HG03103 (cell line): Measurements from ENCODE around the gene SH2D4B.
A peak's percentile ranks its signal among the peaks of the same experiment; 100 is the strongest.
"Not testable (repeated sequence)": the region's sequence is repeated elsewhere in the genome, so short reads cannot be mapped to it uniquely, and the experiment has no call there.

ENCODE experiments used
- ATAC-seq: cut with Tn5 transposase; IDR thresholded peaks from one replicate; pipeline ENCODE4 v1.9.1; 2021; ENCODE audit warnings: low read depth; ENCODE audit not compliant: unreplicated experiment

SH2D4B gene

GRCh38 chr10:80540981-80541750 lies 3.5 kb downstream of the SH2D4B start:
- ATAC-seq = peak; percentile 48

DNA sequence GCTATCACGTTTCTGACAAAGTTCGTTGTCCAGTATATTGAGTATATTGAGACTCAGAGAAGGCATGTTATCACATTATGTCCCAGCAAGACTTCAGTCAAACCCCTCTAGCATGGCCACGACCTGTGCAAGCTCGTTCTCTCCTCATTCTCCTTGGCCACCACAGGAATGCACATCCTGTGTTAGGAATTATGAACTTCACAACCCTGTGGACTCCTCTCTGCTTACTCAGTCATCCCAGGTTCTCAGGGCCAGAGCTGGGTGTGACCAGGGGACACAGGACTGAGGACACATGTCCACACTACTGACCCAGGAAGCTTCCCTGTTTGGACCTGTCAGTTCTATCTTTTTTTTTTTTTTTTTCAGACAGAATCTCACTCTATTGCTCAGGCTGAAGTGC lies 4.4 kb downstream of the SH2D4B start:
- no peak for ATAC-seq

DNA sequence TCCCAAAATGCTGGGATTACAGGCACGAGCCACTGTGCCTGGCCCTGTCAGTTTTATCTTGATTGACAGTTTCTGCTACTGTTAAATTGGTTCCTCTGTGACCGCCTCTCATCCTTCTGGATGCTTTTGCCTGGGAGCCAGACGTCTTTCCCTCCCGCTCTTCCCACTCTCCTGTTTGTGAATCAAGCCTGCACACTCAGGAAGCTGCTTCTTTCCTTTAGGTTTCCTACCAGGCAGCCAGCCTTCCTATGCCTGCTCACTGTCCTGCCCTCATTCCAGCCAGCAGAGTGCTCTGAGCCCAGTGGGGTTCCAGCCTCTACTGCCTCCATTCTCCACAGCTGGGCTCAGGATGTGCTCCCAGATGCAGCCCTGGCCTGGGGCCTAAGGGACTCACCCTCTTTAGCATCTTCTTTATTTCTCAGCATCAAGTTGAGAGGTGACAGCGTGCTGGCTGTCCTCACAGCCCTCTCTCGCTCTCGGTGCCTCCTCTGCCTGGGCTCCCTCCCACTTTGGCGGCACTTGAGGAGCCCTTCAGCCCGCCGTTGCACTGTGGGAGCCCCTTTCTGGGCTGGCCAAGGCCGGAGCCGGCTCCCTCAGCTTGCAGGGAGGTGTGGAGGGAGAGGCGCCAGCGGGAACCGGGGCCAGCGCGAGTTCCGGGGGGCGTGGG lies 5.1 kb downstream of the SH2D4B start:
- ATAC-seq = no peak

GRCh38 chr10:80543319-80543672 lies 5.6 kb downstream of the SH2D4B start:
- not testable (repeated sequence) for ATAC-seq

- ATAC-seq = no peak
Observed at GRCh38 chr10:80544316-80544953, 6.7 kb downstream of the SH2D4B start.

DNA sequence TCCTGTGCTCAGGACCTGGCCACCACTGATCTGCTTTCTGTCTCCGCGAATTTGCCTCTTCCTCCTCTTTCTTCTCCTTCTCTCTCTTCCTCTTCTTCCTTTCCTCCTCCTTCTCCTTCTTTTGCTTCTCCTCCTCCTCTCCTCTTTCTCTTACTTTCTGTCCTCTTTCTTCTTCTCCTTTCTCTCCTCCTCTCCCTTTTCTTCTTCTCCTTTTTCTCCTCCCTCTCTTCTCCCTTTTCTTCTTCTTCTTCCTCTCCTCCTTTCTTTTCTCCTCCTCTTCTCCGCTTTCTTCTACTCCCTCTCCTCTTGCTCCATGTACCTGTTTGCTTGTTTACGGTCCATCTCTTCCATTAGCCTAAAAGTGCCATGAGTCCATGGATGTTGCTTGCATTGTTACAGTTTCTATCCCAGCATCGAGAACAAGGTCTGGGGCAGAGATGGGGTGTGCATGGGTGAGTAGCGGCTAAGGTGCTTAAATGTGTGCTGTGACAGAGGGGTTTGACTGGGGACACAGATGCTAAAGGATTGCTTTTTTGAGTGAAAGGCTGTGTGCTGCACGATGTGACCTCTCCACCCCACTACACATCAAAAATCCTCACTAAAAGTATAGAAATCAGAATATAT lies 7.7 kb downstream of the SH2D4B start:
- ATAC-seq = no peak

- ATAC-seq = no peak
Observed at GRCh38 chr10:80552151-80552646, 14.5 kb downstream of the SH2D4B start.

GRCh38 chr10:80553436-80553835 lies 15.7 kb downstream of the SH2D4B start:
- ATAC-seq = no peak

DNA sequence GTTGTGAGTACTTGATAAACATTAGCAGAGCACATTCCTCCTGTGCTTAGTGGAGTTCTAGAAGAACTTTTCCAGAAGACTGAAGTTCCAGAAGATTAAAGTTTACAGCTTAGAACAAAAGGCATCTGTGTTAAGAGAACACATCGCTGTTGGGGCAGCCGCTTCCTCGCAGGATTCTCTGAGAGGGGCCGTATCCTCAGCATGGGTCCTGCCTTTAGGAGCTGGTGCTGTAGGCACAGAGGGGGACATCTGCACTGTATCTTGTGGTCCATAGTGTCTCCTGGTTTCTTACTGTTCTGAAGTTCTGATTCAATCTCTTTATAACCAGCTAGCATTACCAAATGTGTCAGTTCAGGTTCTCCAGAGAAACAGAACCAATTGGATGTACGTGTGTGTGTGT lies 16.3 kb downstream of the SH2D4B start:
- no peak for ATAC-seq

DNA sequence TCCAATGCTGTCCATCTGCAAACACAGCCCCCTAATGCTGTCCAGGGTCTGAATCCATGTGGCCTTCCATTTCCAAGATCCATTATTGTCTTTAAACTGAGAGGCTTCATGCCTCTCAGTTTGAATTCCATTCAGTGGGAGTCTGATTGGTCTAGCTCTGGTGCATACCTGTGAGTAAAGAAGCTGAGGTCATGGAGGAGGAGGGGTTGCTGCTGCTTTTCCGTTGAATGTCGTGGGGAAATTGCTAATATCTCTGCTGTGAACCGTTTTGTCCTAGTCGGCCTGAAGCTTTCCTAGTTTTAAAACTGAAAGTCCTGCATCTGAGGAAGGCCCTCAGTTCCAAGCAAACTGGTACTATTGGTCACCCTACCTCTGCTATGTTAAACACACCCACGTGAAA lies 17.7 kb downstream of the SH2D4B start:
- ATAC-seq = no peak

- ATAC-seq = no peak
Observed at GRCh38 chr10:80561950-80562349, 24.2 kb downstream of the SH2D4B start.

DNA sequence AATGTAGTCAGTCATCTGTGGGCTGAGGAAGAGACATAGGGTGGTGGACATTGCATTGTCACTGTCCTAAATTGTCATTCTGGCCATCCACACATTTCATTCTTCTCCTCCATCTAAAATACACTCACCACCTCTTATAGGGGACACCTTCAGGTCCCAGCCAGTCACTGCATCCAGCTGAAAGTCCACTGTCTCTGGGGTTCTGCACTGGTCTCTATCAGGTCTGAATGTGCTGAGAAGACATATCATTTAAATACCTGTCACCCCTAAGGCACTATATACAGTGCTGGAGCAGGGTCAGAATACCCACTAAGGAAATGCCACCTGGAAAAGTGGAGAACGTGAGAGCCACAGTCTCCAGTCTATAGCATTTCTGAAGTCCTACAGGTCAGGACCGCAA lies 29.6 kb downstream of the SH2D4B start:
- ATAC-seq = no peak

DNA sequence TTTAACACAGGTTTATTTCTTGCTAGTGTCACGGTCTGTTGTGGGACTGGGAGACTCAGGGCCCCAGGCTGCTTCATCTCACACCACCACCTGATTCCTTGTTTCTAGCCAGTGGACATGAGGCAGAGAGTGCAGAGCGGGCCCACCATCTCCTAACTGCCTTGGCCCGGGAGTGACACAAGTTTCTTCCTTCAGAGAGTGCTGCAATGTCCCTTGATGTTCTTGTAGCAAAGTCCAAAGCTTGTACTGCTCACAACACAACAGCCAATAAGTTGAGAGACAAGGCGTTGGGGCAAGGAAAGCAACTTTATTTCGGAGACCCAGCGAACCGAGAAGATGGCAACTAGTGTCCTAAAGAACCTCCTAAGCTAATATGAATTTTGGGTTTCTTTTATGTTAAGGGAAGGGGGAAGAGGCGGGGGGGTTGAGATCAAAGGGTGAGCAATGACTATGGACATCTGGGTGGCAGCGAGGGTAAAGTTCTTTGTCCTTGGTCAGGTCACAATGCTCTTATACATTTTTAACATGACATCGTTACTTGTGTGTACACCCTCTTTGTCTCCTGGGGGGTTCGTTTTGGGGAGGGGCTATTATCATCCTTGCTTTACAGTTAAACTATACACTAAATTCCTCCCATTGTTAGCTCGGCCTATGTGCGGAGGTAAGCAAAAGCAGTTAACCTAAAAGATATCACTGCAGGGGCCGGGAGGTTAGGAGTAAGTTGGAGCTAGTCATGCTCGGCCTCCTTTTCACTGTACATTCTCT lies 31.6 kb downstream of the SH2D4B start:
- ATAC-seq = no peak

DNA sequence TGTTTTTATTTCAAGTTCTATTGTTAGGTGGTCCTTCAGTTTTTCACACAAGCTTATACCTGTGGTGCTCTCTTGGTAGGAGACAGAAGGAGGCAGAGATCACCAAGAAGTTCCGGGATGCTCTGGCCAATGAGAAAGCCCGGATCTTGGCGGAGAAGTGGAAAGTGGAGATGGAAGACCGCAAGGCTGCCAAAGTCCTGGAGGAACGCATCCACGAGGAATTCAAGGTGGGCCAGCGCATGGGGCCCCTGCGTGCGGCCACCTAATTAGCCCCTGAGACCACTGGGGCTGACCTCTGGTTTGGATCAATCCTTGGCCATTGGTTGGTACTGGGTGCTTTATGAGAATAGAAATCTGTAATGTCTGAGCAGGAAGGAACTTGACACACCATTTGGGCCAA lies 33.6 kb downstream of the SH2D4B start:
- ATAC-seq = no peak

DNA sequence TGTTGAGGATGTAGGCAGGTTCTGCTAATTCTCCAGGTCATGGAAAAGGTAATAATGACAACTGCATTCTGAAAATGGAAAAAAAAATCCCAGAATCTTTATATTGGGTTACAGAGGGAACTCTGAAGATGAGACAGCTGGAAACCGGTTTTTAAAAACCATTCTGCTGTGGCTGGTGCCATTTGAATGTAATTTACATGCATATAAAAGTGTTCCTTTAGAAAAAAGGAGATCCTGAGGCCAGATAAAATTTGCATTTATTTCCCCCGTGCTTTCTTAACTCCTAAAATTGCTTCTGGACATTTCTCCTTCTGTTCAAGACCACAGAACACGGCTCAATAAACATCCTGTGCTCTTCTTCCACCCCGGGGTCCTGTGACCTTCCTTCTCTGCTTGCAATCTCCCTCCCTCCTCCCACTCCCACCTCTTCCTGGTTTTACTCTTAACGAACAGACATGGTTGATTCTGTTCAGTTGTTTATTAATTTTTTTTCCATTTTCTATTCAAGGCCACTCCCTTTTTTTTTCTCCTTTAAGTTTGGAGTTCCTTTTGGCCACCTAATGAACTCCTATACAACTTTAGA lies 41.6 kb downstream of the SH2D4B start:
- no peak for ATAC-seq

- ATAC-seq = no peak
Observed at GRCh38 chr10:80579849-80580637, 42.3 kb downstream of the SH2D4B start.

- ATAC-seq = no peak
Observed at GRCh38 chr10:80580638-80581468, 43.2 kb downstream of the SH2D4B start.

DNA sequence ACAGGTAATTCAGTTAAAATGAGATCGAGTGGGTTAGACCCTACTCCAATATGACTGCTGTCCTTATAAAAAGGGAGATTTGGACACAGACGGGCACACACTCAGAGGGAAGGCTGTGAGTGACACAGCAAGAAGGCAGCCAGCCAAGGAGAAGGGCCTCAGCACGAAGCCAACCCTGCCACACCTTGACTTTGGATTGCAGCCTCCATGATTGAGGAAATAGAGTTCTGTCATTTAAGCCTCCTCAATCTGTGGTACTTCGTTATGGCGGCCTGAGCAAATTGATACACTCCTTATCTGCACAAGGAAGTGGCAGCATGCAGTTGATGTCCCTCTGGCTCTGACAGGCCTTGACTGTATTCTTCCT lies 43.8 kb downstream of the SH2D4B start:
- no peak for ATAC-seq
